Measurements from ENCODE around the gene RPS15A. TPM values are rescaled to one million over a fixed set of nuclear protein-coding genes. Genes with fewer than 3 reads are reported as not detected.

The RPS15A gene
- total and polyA plus RNA-seq, 12 donors = 613 to 3,398 (median 743) TPM

GRCh38 chr16:18801145-18801972 lies 11.2 kb upstream of the RPS15A start, which contains the start of gene ARL6IP1:
Gene ARL6IP1, minus strand, starts transcription at chr16:18801549. Its CDS starts 83 bp downstream, at chr16:18801466.
- WGBS, 2 donors = 0% methylated on average over 77 of the region's 77 CpGs
- no peaks in the 10 kb centered on the region for H3K9me3 ChIP-seq
- ATAC-seq = peak; percentile 99 to 100 (median 99)
- H3K27ac ChIP-seq = peak within 1 kb of the TSS in 9 of 10 donors; percentile 82 to 95 (median 87)
- peak; percentile 77 to 100 (median 93) for TF ChIP-seq CTCF (IDR thresholded peaks at IDR 0.05)
- peaks cover 0 to 39% (median 5%) of the 10 kb centered on the region in 9 donors for H3K36me3 ChIP-seq
- H3K4me3 ChIP-seq = peak within 1 kb of the TSS; percentile 78 to 97 (median 90)
- peak; percentile 99 for DNase-seq
- intact Hi-C loops (cut with DNase I) = loop anchor here in 4 of 10 donors (5.0 to 10.0 kb wide), 3 partner anchors 163 to 171 kb away; no protein-coding TSS in a partner anchor
- H3K27me3 ChIP-seq = no peaks in the 10 kb centered on the region
- H3K4me1 ChIP-seq = peaks cover 0 to 74% (median 49%) of the 10 kb centered on the region in 9 donors

GRCh38 chr16:18800775-18801144 lies 10.6 kb upstream of the RPS15A start:
- Histone ChIP-seq H3K4me1 (peaks cover 0 to 72% (median 49%) of the 10 kb centered on the region in 9 donors), H3K9me3 (no peaks in the 10 kb centered on the region), H3K4me3 (peak overlapping the region; percentile 78 to 97 (median 90)), H3K36me3 (peaks cover 0 to 39% (median 8%) of the 10 kb centered on the region in 9 donors), H3K27me3 (no peaks in the 10 kb centered on the region), H3K27ac (peak overlapping the region in 9 of 10 donors; percentile 76 to 95 (median 86))
- ATAC-seq (no peak), DNase-seq (no peak)
- 0% methylated on average over 15 of the region's 15 CpGs for WGBS, 2 donors
- intact Hi-C loops (cut with DNase I) = loop anchor here in 4 of 10 donors (5.0 to 10.0 kb wide), 3 partner anchors 164 to 172 kb away; no protein-coding TSS in a partner anchor
- no peak for TF ChIP-seq CTCF (IDR thresholded peaks at IDR 0.05)

- ATAC-seq = no peak
- Histone ChIP-seq H3K27me3 (no peaks in the 10 kb centered on the region), H3K36me3 (peaks cover 0 to 39% (median 8%) of the 10 kb centered on the region in 9 donors), H3K27ac (peak overlapping the region in 9 of 10 donors; percentile 76 to 95 (median 86)), H3K4me1 (peaks cover 0 to 72% (median 49%) of the 10 kb centered on the region in 9 donors), H3K9me3 (no peaks in the 10 kb centered on the region), H3K4me3 (peak overlapping the region; percentile 78 to 97 (median 90))
- 3 to 4% methylated on average over 8 of the region's 8 CpGs for WGBS, 2 donors
- no peak for DNase-seq
- TF ChIP-seq CTCF (IDR thresholded peaks at IDR 0.05) = no peak
- intact Hi-C loops (cut with DNase I) = loop anchor here in 4 of 10 donors (5.0 to 10.0 kb wide), 3 partner anchors 165 to 172 kb away; no protein-coding TSS in a partner anchor
Observed at GRCh38 chr16:18800293-18800692, 10.2 kb upstream of the RPS15A start.

GRCh38 chr16:18799500-18799899 lies 9.4 kb upstream of the RPS15A start:
- WGBS, 2 donors = 76 to 77% methylated on average over 3 of the region's 3 CpGs
- Histone ChIP-seq H3K36me3 (peaks cover 0 to 41% (median 11%) of the 10 kb centered on the region in 9 donors), H3K4me1 (peaks cover 0 to 67% (median 48%) of the 10 kb centered on the region in 9 donors), H3K9me3 (no peaks in the 10 kb centered on the region), H3K27ac (peak overlapping the region in 2 of 10 donors; percentile 2 to 95), H3K4me3 (peak overlapping the region in 5 of 10 donors; percentile 87 to 97 (median 96)), H3K27me3 (no peaks in the 10 kb centered on the region)
- no peak for DNase-seq
- ATAC-seq = no peak
- intact Hi-C loops (cut with DNase I) = loop anchor here in 1 of 10 donors (10.0 kb wide), 1 partner anchor 265 kb away; the partner anchor contains the start of gene COQ7
- TF ChIP-seq CTCF (IDR thresholded peaks at IDR 0.05) = no peak

All from heart right ventricle (tissue), 16 donors.